ENCODE data around the gene PTPRR.

DNA sequence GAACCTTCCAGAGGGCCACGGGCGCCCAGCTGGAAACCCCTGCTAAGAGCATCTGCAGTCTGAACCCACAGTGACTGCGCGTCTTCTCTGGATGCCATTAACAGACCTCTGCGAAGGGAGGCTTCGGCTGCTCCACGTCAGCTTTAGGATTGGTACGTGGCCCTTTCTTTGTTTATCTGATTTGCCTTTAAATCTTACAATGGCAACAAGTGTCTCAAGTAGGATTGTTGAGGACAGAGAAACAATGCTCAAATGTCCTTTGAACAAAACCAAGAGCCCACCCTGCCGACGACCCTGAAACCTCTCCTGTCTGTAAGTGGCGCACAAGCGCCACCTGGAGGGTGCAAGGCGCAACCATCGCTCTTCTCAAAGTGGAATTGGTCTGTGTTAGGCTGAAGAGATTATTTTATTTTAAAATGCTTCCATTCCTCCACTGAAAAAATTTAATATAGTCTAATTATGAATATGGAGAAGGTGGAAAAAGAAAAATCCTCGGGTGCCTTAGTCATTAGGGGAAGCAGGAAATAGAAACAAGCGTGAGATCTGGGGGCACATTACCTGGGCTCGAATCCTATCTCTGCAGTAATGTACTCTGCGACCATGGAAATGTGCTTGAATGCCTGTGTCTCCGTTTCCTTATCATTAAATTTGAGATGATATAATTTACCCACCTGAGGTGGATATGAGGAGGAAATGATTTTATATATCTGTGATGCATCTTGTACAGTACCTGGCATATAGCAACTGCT, 200.7 kb downstream of the PTPRR start:
- TF ChIP-seq ESRRA (IDR thresholded peaks at IDR 0.05; ENCODE audit: borderline replicate concordance, low read length) (no peak), HDAC2 (IDR thresholded peaks at IDR 0.05) (no peak)
